HG03565 (cell line): ENCODE measurements around the gene PTP4A1.

Experiments used
- ATAC-seq: cut with Tn5 transposase; IDR thresholded peaks from one replicate; pipeline ENCODE4 v1.9.1; 2021; ENCODE audit warnings: mild to moderate bottlenecking, moderate library complexity; ENCODE audit not compliant: unreplicated experiment

PTP4A1 gene

DNA sequence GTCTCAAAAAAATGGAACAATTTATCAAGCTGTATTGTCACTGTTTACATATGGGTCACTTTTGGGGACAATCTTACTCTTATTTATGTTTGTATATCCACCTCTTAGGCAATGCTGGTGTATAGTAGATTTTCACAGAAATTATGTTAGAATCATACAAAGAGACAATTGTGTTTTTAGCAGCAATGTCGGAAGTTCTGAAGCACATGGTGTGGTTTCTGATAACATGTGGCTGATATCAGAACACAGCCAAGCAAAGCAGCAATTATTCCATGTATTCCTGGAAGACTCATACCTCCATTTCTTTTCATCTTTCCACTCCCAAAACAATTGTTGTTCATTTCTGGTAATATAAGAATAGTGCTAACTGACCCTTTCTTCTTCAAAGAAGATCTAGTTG lies 17.5 kb upstream of the PTP4A1 start:
- no peak for ATAC-seq

DNA sequence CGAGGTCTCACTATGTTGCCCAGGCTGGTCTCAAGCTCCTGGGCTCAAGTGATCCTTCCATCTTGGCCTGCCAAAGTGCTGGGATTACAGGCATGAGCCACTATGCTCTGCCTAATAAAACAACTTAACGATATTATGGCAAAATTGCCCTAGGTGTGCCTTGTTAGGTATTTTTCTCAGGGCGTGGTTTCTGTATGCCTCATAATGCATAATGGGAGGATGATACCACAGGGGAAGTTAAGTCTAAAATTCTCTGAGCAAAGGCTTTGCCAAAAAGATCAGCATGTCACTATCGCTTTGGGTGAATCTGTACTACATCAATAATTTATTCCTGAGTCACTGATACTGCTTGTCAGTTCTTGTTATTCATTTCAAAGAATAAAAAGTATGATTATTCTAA lies 15.9 kb upstream of the PTP4A1 start:
- ATAC-seq: no peak

DNA sequence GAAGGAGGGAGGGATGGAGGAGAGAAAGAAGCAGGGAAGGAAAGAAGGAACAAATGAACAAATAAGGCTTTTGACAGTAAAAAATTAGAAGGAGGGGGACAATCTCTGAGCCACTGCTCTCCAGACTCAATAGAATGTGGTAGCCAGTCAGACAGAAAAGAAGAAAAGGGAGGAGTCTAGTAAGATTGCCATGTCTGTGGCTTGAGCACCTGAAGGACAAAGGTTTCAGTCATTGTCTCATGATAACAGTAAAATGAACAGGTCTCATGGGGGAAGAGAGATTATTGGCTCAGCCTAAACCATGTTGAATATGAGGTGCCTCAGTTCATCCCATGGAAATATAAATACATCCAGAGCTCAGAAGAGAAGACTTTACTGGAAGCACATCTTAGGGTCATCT lies 14.0 kb upstream of the PTP4A1 start:
- ATAC-seq: peak; percentile 58

DNA sequence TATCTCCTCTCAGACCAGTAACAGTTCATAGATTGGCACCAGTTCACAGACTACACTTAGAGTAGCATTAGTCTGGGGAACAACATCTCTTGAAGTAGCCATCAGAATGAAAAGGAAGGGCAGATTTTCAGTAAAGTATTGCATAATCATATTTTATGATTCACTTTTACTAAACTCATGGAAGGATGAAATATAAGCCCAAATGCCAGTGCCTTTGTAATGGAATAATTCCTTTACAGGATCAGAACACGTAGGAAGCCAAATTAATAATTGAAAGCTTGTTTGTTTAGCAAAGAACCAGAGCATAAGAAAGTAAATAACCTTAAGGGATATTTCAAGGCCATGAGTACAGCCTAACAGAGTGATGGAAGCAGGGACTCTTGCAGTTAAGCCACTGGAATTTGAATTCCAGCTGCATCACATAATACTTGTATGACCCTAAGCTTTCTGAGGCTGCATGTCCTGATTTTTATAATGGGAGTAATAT lies 11.4 kb upstream of the PTP4A1 start:
- no peak for ATAC-seq

DNA sequence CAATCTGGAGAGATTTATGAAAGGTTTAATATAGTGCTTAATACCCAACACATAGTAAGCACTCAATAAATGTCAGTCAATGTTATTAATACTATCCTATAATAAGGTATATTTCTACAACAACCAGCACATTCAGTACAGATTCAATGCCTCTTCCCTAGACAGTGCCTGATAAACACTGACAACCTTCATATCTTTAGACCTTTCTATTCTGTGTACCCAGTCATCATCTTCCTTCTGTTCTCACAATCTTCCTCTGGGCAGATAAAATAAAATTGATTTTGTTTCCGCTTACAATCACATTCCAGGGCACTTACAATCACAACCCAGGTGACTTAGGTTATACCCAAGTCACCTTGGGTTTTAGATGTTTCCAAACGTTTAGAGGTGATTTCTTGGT lies 11.0 kb upstream of the PTP4A1 start:
- ATAC-seq: no peak

DNA sequence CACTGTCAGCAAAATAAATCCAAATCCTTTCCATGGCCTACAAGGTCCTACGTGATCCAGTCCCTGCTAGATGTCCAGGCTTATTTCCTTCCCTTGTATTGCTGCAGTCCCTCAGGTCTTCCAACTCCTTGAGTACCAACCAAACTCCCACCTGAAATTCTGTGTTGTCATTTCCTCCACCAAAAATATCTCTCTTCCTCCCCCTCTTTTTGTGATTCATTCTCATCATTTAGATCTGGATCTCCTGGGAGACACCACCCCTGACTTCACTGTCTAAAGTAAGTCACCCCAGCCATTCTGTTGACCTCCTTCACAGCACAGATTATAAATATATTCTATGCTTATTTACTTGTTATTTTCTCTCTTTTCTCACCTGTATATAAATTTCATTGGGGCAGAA lies 9.0 kb upstream of the PTP4A1 start:
- ATAC-seq: no peak

DNA sequence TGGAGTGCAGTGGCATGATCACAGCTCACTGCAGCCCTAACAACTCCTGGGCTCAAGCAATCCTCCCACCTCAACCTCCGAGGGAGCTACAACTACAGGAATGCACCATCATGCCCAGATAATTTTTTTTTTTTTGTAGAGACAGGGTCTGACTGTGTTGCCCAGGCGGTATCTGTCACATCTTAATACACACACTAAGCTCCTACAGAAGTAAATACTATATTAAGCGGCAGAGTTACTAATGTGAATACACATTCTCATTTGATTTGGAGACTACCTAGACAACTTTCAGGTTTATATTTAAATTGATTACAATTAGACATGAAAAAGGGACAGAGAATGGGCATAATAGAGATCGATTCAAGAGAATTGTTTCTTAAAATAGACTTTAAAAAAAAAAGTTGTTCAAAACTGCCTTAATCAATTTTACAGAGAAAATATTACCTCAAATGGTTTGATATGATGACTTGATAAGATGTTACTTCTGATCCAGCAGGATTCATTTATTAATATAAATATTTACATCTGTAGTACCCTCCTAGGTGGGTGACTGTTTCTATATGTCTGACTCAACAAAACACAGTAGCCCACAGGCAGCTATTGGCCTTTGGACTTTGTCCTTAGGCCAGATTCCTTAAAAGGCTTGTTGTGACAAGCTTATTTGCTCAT lies 7.1 kb upstream of the PTP4A1 start:
- no peak for ATAC-seq

DNA sequence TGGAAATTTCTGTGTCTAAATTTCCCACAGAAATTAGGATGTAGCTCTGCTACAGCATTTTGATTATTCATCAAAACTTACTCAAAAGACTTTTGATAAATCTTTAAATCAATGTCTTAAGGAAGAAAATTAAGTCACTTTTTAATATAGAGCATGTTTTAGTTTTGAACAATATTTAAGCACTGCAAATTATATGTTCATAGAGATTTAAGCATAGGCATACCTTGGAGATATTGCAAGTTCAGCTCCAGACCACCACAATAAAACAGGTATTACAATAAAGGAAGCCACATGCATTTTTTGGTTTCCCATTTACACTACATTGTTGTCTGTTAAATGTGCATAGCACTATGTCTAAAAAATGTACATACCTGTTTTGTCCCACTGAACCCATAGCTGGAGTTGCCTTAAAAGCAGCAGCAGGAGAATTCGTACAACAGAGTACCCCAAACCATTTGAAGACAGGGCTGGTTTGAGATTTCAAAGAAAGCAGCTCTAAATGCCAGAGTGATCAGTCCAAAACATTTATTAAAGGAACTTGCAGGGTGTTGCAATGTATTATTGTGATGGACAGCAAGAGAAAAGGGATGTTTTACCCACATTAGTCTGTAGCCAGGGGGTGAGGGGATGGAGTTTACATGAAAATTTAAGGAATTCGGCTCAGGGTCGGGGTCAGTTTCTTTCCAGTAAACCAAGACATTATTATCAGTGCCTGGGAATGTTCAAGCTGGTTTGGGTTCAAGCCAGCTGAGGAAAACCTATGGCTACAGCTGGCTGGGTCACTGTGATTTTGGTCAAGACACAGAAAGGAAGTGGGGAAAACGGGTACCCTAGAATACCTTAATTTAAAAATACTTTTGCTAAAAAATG lies 6.3 kb upstream of the PTP4A1 start:
- ATAC-seq: no peak

DNA sequence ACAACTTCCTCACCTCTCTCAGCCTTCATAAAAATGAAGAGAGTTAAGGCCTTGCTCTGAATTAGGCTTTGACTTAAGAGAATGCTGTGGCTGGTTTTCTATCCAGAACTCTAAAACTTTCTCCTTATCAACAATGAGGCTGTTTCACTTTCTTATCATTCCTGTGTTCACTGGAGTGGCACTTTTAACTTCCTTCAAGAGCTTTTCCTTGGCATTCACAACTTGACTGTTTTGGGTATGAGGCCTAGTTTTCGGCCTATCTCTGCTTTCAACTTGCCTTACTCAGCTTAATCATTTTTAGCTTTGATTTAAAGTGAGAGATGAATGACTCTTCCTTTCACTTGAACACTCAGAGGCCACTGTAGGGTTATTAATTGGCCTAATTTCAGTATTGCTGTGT lies 4.3 kb upstream of the PTP4A1 start:
- no peak for ATAC-seq

DNA sequence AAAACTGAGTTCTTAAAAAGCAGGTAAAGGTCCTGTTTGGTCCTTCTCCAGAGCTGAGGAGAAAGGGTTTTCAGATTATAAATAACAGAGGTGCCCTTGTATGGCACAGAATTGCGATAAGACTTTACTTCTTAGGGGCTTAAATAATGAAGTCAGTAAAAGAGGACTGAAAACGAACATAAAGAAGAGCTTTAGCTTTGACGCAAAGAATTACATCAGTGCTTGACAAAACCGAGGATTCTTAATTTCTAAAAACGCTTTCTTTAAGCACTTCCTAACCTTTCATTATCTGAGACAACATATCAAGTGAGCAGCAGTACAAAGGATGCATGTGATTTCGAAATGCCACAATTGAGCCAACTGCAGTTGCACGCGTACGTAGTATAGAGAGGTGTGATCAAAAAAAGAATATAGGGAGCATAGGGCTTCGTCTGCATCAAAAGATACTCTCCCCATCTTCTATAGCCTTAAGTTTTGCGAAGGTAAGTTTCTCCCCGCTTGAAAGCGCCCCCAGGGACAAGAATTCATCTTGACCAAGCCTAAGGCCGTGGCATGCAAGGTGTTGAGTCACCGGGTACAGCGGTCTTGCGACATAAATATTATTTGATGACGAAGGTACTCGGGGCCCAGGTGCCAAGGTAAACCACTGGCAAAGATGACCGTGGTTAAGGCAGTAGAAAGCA lies 778 bp upstream of the PTP4A1 start:
- no peak for ATAC-seq

DNA sequence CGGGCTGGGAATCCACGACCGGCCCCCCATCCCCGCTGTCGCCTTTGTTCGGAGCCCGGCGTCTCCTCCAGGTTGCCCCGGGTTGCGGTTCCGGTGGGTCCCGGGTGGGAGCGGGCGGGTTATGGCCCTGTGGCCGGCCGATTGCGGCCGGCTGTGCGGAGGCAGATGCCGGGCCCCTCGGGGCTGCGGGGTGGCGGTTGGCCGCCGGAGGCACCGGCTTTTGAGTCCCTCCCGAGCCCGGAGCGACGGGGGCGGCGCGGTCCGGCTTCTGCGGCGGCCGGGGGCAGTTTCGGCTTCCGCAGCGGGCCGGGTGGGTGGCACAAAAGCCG lies 431 bp downstream of the PTP4A1 start:
- ATAC-seq: no peak

DNA sequence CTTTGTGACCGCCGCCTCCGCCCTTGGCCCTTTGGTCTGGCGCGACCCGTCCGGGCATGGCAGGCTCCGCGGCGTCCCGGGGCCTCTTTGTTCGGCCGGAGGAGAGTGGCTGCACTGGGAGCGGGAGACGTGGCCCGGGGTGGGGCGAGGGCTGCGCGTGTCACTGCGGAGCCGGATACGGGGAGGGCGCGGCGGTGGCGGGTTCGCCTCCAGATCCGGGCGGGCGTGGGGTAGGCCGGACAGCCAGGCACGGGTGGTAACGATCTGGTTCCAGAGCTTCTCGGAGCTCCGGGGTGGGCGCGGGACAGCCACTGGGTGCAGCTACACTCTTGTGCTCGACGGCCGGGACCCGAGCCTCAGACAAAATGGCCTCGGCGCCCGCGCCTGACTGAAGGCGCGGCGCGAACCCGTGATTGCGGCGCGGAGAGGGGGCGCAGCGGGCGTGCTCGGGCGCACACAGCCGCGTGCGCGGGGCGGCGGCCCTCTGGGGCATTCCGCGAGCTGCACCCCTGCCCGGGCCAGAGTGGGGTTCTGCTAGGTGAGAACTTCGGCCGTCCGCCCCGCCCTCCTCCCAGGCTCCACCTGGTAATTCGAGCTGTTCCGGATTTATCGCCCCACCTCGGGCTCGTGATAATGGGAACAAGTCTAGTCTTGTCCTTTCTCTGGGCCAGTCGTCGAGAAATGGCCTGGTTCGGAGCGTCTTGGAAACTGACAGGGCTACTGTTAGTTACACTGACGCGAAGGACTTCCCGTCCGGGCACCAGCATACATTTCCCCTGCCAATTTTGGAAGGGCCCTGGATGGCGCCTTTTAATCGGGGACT lies 1.0 kb downstream of the PTP4A1 start:
- peak; percentile 32 for ATAC-seq

DNA sequence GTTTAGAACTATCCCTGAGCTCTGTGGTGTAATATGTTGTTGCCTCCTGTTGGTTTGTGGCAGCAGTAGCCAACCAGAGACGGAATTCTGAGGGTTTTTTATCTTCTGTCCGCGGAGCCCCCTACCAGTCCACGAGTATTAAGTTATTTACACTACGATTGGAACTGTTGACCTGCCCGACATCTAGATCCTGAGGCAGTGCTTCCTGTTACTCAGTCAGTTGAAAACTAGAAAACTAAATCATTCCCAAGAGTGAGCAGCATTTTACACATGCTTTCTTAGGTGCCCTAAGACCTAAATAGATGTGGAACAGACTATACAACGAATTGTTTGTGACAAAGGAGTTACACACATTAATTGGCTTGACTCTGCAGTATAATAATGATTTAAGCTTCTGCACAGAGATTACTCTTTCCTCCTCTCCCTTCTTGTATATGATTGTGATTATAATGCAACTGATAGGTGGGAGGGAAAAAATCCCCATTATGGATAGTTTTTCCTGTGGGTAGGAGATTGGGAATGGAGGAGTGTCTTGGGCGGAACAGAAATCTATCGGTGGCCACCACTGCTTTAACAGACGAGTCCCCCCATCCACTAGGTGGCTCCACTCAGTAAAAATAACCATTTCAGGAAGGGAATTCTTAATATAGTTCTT lies 1.7 kb downstream of the PTP4A1 start:
- ATAC-seq: no peak

DNA sequence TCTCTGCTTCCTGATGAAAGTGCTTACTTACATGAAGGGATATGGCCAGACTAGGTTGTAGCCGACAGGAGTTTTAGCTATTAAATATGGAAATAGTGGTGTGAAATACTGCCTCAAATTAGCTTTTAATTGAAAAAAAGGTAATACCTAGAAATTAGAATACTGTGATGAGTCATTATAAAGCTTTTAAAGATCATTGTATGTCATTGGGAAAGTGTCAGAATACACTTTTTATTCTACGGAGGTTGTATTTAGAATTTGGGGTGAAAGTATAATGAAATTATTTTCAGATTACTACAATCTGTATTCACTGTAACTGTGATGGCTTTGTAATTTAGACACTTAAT lies 2.2 kb downstream of the PTP4A1 start:
- ATAC-seq: no peak

DNA sequence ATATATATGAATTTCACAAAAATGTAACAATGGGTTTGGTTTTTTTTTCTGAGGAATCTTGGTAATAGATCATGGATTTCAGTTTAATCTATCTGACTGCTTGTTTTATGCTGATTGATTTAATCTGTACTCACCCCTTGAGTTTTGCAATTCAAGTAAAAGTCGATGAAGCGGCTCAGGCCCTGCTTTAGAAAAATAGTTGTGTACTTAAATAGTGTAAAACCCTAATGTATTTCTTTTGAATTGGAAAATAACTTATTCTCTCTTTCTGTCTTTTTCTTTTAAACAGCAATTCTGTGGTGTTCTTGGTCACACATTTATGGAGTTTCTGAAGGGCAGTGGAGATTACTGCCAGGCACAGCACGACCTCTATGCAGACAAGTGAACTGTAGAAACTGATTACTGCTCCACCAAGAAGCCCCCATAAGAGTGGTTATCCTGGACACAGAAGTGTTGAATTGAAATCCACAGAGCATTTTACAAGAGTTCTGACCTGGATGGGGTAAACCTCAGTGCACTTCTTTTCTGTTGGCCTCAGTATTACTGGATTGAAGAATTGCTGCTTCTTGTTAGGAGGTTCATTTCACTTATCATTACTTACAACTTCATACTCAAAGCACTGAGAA lies 4.0 kb downstream of the PTP4A1 start:
- ATAC-seq: no peak

DNA sequence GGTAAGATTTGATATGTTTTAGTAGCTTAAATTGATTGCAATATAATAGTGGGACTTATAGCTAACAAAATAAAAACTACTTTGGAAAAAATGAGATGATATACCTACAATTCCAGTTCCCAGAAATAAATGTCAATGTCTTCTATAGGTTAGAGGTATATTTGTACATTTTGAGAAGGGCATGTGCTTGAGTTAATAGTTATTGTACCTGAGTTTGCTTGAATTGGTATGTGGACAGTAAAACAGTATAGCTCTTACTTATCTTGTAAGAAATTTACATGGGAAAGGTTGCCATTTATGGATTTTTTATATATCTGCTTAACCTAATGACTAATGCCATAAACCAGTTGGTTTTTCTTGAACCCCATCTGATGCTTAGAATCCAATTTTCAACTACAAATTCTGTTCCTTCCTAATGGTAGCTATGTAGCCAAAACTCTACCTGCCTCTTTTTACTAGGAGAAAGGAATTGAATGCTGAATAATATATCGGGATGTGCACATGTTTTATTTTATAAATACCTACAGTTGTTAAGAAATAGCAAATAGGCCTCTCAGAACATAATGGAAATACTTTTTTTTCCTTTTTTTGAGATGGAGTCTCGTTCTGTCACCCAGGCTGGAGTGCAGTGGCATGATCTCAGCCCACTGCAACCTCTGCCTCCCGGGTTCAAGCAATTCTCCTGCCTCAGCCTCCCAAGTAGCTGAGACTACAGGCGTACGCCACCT lies 4.9 kb downstream of the PTP4A1 start:
- no peak for ATAC-seq

DNA sequence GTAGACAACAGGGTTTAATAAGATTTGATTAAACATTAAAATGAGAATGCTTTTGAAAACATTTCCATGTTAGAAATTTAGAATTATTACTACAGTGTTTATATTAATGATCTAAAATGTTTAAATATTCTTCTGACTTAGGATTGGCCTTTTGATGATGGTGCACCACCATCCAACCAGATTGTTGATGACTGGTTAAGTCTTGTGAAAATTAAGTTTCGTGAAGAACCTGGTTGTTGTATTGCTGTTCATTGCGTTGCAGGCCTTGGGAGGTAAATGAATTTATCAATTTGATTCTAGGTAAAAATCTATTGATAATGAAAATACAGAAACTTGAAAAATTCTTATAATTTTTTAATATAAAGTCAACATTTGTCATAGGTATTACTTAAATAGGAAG lies 6.5 kb downstream of the PTP4A1 start:
- no peak for ATAC-seq

DNA sequence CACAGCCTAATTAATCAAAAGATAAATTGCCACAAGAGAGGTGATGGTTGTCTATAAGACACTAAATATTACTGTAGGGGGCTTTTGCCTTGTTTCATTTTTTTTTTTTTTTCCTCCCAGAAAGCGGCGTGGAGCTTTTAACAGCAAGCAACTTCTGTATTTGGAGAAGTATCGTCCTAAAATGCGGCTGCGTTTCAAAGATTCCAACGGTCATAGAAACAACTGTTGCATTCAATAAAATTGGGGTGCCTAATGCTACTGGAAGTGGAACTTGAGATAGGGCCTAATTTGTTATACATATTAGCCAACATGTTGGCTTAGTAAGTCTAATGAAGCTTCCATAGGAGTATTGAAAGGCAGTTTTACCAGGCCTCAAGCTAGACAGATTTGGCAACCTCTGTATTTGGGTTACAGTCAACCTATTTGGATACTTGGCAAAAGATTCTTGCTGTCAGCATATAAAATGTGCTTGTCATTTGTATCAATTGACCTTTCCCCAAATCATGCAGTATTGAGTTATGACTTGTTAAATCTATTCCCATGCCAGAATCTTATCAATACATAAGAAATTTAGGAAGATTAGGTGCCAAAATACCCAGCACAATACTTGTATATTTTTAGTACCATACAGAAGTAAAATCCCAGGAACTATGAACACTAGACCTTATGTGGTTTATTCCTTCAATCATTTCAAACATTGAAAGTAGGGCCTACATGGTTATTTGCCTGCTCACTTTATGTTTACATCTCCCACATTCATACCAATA lies 7.8 kb downstream of the PTP4A1 start:
- ATAC-seq: no peak

DNA sequence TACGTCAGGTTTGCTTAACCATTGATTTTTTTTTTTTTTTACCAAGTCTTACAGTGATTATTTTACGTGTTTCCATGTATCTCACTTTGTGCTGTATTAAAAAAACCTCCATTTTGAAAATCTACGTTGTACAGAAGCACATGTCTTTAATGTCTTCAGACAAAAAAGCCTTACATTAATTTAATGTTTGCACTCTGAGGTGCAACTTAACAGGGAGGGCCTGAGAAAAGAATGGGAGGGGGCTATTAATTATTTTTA lies 8.4 kb downstream of the PTP4A1 start:
- no peak for ATAC-seq
